Testis (tissue), 5 donors: Measurements from ENCODE around the gene GUK1. TPM values are rescaled to one million over a fixed set of nuclear protein-coding genes. Genes with fewer than 3 reads are reported as not detected.

Experiments used
- DNase-seq: peaks from one replicate; pipeline ENCODE4 v3.0.0-alpha.2; 2019
- H3K27ac ChIP-seq, 2 donors: fragments of 200-600 bp; sonication (generic); one replicate each; pipeline ENCODE4 v1.5.1; 2019
- H3K27me3 ChIP-seq: fragments of 200-600 bp; sonication (generic); one replicate; pipeline ENCODE4 v1.5.1; 2019
- H3K36me3 ChIP-seq: fragments of 200-600 bp; sonication (generic); one replicate; pipeline ENCODE4 v1.5.1; 2017; ENCODE audit warnings: low read depth; ENCODE audit errors: missing control alignments
- H3K4me1 ChIP-seq: fragments of 200-600 bp; sonication (generic); one replicate; pipeline ENCODE4 v1.5.1; 2019
- H3K4me3 ChIP-seq, 2 donors: fragments of 200-600 bp; sonication (generic); one replicate each; pipeline ENCODE4 v1.5.1; 2017 to 2019
- H3K9me3 ChIP-seq: fragments of 200-600 bp; sonication (generic); one replicate; pipeline ENCODE4 v1.5.1; 2017
- CTCF ChIP-seq, 3 experiments: fragments of 450-650 bp in 2 of 3; fragments of 200-600 bp in 1 of 3; sonication (generic) in 1 of 3; IDR thresholded peaks; one replicate each; pipeline ENCODE4 v1.5.1; 2016 to 2019; ENCODE audit warnings: antibody characterized with exemption in 3 of 3, mild to moderate bottlenecking in 2 of 3, moderate library complexity in 1 of 3
- POLR2A ChIP-seq: fragments of 450-650 bp; IDR thresholded peaks from one replicate; pipeline ENCODE4 v1.6.1; 2017; ENCODE audit warnings: antibody characterized with exemption, mild to moderate bottlenecking, moderate library complexity
- WGBS, 2 donors: methylation state at CpG; one replicate each; pipeline ENCODE4 v1.1.5; 2018; 5-methylcytosine and 5-hydroxymethylcytosine counted together
- intact Hi-C: fragments of 100-400 bp; cut with DNase I; formaldehyde crosslinking; loops from one replicate; pipeline ENCODE4 v1.15.1; 2023; ENCODE audit warnings: low total_unique reads
- long read RNA-seq, 2 donors: transcript quantifications; one replicate each; lab custom pipeline, GENCODE V29; 2026
- polyA plus RNA-seq: library from polyadenylated mRNA; stranded (reverse); fragments of 350-450 nt; fragmentation: Illumina TruSeq; extraction: RNeasy Lipid Tissue Mini Kit (QIAGEN cat#74804); gene quantifications from one replicate; pipeline ENCODE4 v1.2.3, GENCODE V29; 2014; ENCODE audit warnings: low read depth, low replicate concordance; ENCODE audit not compliant: insufficient read depth
- total RNA-seq, 2 donors: library from RNA; depleted of rRNA; stranded (reverse); fragments of >200 nt; gene quantifications; one replicate each; pipeline ENCODE4 v1.2.3, GENCODE V29; 2016

Gene GUK1
- total RNA-seq (100 to 1,000 TPM; 298 to 343 TPM), polyA plus RNA-seq (236 TPM)
- long read RNA-seq, donor 1, transcript GUK1-201 (9 exons, 1,084 nt): minor isoform, 12 of 135 reads
- long read RNA-seq, donor 1, transcript GUK1-210 (8 exons, 990 nt): major isoform, 63 of 135 reads
- long read RNA-seq, donor 1, transcript GUK1-202 (7 exons, 940 nt): minor isoform, 33 of 135 reads
- long read RNA-seq, donor 1, partial matches to known transcripts: 12 of 135 reads
- long read RNA-seq, donor 1, other reads (novel, unspliced or antisense): 0 of 135 reads
- long read RNA-seq, donor 2, transcript GUK1-210 (8 exons, 990 nt): major isoform, 34 of 63 reads
- long read RNA-seq, donor 2, transcript GUK1-201 (9 exons, 1,084 nt): minor isoform, 10 of 63 reads
- long read RNA-seq, donor 2, transcript GUK1-202 (7 exons, 940 nt): minor isoform, 8 of 63 reads
- long read RNA-seq, donor 2, partial matches to known transcripts: 0 of 63 reads
- long read RNA-seq, donor 2, other reads (novel, unspliced or antisense): 0 of 63 reads

- Histone ChIP-seq H3K27ac (peak within 1 kb of the TSS; percentile 97 to 99), H3K27me3 (no peaks in the 10 kb centered on the region), H3K4me3 (peak within 1 kb of the TSS; percentile 94 to 99), H3K9me3 (no peaks in the 10 kb centered on the region), H3K4me1 (peaks cover 26% of the 10 kb centered on the region), H3K36me3 (no peaks in the 10 kb centered on the region)
- WGBS, 2 donors: 0% methylated on average over 22 to 75 of the region's 95 CpGs
- DNase-seq: peak; percentile 100
- TF ChIP-seq CTCF (IDR thresholded peaks at IDR 0.05): peak in 2 of 3 experiments; percentile 11 to 62
- TF ChIP-seq POLR2A: peak; percentile 80
- intact Hi-C loops: loop anchor here (10.0 kb wide), 1 partner anchor 355 kb away; no protein-coding TSS in a partner anchor
These were observed at the start of gene GUK1 for GRCh38 chr1:228139931-228140723. Gene GUK1 (plus strand): TSS chr1:228140279. CDS start chr1:228140303, 24 bp downstream.

GRCh38 chr1:228090613-228091081 is 49.4 kb upstream of the GUK1 start:
- TF ChIP-seq CTCF (IDR thresholded peaks at IDR 0.05) (no peak), POLR2A (no peak)
- Histone ChIP-seq H3K4me1 (peaks cover 46% of the 10 kb centered on the region), H3K27ac (no peak overlapping the region), H3K27me3 (no peaks in the 10 kb centered on the region), H3K36me3 (no peaks in the 10 kb centered on the region), H3K9me3 (no peaks in the 10 kb centered on the region), H3K4me3 (no peak overlapping the region)
- 20 to 39% methylated on average over 1 to 2 of the region's 2 CpGs for WGBS, 2 donors
- intact Hi-C loops: no loop called here
- DNase-seq: no peak

GRCh38 chr1:228091084-228091483 is 49.0 kb upstream of the GUK1 start:
- H3K4me1 ChIP-seq: peaks cover 41% of the 10 kb centered on the region
- intact Hi-C loops: no loop called here
- TF ChIP-seq POLR2A (no peak), CTCF (IDR thresholded peaks at IDR 0.05) (no peak)
- no peaks in the 10 kb centered on the region for H3K27me3 ChIP-seq
- DNase-seq: no peak
- no peak overlapping the region for H3K4me3 ChIP-seq
- H3K27ac ChIP-seq: no peak overlapping the region
- no peaks in the 10 kb centered on the region for H3K36me3 ChIP-seq
- 61 to 65% methylated on average over 4 of the region's 4 CpGs for WGBS, 2 donors
- H3K9me3 ChIP-seq: no peaks in the 10 kb centered on the region

- Histone ChIP-seq H3K36me3 (no peaks in the 10 kb centered on the region), H3K9me3 (no peaks in the 10 kb centered on the region), H3K4me1 (peaks cover 32% of the 10 kb centered on the region), H3K27ac (no peak overlapping the region), H3K27me3 (no peaks in the 10 kb centered on the region), H3K4me3 (no peak overlapping the region)
- TF ChIP-seq CTCF (IDR thresholded peaks at IDR 0.05) (no peak), POLR2A (no peak)
- intact Hi-C loops: no loop called here
- DNase-seq: peak; percentile 6
- 82 to 87% methylated on average over 11 of the region's 11 CpGs for WGBS, 2 donors
These were observed 47.6 kb upstream of the GUK1 start for GRCh38 chr1:228092342-228093049.
